Measurements from ENCODE around the gene RBM3. TPM values are rescaled to one million over a fixed set of nuclear protein-coding genes. Genes with fewer than 3 reads are reported as not detected.

Gene RBM3
- total RNA-seq, 4 donors from 2014 or later: 83.7 to 233 (median 182) TPM

DNA sequence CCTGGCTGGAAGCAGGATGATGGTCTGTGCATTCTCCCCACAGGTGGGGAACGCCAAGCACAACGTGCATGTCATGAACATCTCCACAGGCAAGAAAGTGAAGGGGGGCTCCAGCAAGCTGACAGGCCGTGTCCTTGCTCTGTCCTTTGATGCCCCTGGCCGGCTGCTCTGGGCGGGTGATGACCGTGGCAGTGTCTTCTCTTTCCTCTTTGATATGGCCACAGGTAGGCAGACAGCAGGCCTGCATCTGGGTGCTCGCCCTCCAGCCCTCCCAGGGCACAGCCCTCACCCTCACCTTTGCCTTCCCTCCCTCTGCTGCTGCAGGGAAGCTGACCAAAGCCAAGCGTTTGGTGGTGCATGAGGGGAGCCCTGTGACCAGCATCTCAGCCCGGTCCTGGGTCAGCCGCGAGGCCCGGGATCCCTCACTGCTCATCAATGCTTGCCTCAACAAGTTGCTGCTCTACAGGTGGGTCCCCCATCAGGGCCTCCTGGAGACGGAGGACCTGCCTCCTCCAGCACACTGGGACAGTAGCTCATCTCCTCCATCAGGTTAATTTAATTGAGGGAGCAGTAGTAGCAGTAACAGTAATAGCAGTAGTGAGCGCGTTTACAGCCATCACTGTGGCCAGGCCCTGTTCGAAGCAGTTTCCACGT is 27.6 kb downstream of the RBM3 start:
- no peak overlapping the region for H3K27ac ChIP-seq
- H3K9me3 ChIP-seq: no peaks in the 10 kb centered on the region
- 75% methylated on average over 4 of the region's 17 CpGs; no CpG with 5 or more reads in 1 of the 2 donors for WGBS, 2 donors (ENCODE audit: low coverage in 1 of 2)
- no peak for TF ChIP-seq POLR2AphosphoS5 (IDR thresholded peaks at IDR 0.05)
- TF ChIP-seq POLR2A (IDR thresholded peaks at IDR 0.05): no peak
- TF ChIP-seq, protein P1, sequence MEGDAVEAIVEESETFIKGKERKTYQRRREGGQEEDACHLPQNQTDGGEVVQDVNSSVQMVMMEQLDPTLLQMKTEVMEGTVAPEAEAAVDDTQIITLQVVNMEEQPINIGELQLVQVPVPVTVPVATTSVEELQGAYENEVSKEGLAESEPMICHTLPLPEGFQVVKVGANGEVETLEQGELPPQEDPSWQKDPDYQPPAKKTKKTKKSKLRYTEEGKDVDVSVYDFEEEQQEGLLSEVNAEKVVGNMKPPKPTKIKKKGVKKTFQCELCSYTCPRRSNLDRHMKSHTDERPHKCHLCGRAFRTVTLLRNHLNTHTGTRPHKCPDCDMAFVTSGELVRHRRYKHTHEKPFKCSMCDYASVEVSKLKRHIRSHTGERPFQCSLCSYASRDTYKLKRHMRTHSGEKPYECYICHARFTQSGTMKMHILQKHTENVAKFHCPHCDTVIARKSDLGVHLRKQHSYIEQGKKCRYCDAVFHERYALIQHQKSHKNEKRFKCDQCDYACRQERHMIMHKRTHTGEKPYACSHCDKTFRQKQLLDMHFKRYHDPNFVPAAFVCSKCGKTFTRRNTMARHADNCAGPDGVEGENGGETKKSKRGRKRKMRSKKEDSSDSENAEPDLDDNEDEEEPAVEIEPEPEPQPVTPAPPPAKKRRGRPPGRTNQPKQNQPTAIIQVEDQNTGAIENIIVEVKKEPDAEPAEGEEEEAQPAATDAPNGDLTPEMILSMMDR (IDR thresholded peaks at IDR 0.05): no peak
- no peak for TF ChIP-seq EP300 (IDR thresholded peaks at IDR 0.05)
- H3K36me3 ChIP-seq: peaks cover 0 to 68% of the 10 kb centered on the region in 2 donors
- no peaks in the 10 kb centered on the region for H3K27me3 ChIP-seq
- no peak for ATAC-seq
- H3K4me1 ChIP-seq: peaks cover 0 to 13% (median 4%) of the 10 kb centered on the region in 3 donors
- no peak overlapping the region for H3K4me3 ChIP-seq

DNA sequence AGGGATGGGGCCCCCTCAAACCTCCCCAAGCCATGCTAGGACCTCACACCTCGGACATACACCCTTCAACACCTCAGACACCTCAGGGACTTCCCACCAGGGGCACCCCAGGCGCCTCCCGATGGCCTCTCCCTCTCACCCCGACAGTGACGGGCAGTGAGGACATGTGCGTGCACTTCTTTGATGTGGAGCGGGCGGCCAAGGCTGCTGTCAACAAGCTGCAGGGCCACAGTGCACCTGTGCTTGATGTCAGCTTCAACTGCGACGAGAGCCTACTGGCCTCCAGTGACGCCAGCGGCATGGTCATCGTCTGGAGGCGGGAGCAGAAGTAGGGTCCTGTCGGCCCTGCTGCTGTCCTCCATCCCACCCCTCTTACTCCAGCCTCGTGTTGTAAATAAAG is 30.4 kb downstream of the RBM3 start:
- no CpG with 5 or more reads among the region's 16 CpGs for whole genome bisulfite sequencing, 2 donors (ENCODE audit: low coverage in 1 of 2)
- H3K4me3 ChIP-seq: no peak overlapping the region
- no peak for ATAC-seq
- H3K27me3 ChIP-seq: no peaks in the 10 kb centered on the region
- no peak for TF ChIP-seq EP300 (IDR thresholded peaks at IDR 0.05)
- TF ChIP-seq, protein P1 (IDR thresholded peaks at IDR 0.05): no peak
- no peak for TF ChIP-seq POLR2A (IDR thresholded peaks at IDR 0.05)
- TF ChIP-seq POLR2AphosphoS5 (IDR thresholded peaks at IDR 0.05): no peak
- no peaks in the 10 kb centered on the region for H3K4me1 ChIP-seq
- no peak overlapping the region for H3K27ac ChIP-seq
- H3K36me3 ChIP-seq: peaks cover 0 to 59% of the 10 kb centered on the region in 2 donors
- H3K9me3 ChIP-seq: no peaks in the 10 kb centered on the region

DNA sequence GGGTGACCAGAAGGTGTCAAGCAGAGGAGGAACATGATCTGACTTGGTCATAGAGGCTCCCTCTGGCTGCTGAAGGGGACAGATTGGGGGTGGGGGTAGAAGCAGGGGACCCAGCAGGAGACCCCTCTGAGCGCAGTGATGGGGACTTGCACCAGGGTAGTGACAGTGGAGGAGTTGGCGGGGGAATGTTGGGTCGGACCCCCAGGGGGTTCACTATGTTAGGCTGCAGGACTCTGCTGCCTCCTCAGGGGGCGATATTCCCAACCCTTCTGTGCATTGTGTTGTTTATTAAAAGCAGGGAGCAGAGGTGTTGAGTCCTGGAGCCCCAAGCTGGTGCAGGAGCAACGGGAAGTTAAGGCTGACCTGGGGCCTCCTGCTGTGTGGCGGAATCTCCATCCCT is 31.8 kb downstream of the RBM3 start:
- H3K27ac ChIP-seq: no peak overlapping the region
- no peak overlapping the region for H3K4me3 ChIP-seq
- WGBS, 2 donors (ENCODE audit: low coverage in 1 of 2): 100% methylated on average over 1 of the region's 6 CpGs; no CpG with 5 or more reads in 1 of the 2 donors
- no peaks in the 10 kb centered on the region for H3K4me1 ChIP-seq
- TF ChIP-seq EP300 (IDR thresholded peaks at IDR 0.05) (no peak), POLR2AphosphoS5 (IDR thresholded peaks at IDR 0.05) (no peak)
- TF ChIP-seq, protein P1 (IDR thresholded peaks at IDR 0.05): no peak
- H3K27me3 ChIP-seq: no peaks in the 10 kb centered on the region
- no peak for ATAC-seq
- H3K9me3 ChIP-seq: no peaks in the 10 kb centered on the region
- H3K36me3 ChIP-seq: peaks cover 0 to 45% of the 10 kb centered on the region in 2 donors

DNA sequence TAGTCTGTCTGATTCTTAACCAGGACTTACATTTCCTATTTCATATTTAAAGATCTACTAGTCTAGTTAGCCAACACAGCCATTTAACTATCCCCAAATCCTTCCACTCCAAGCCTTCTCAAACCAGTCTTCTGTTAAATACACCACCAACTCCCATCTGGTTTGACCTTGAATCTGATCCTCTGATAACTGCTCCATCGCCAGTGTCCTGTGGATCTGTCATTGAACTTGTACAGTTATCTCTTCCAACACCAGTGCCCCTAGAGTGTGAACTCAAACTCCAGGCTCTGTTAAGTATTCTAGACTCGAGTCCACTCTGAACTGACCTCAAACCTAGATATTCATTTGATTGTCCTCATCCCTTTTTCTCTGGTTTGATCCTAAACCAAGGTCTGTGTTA is 37.4 kb downstream of the RBM3 start:
- Histone ChIP-seq H3K4me1 (no peaks in the 10 kb centered on the region), H3K9me3 (no peaks in the 10 kb centered on the region), H3K27me3 (no peaks in the 10 kb centered on the region), H3K27ac (no peak overlapping the region), H3K36me3 (no peaks in the 10 kb centered on the region), H3K4me3 (no peak overlapping the region)
- no peak for ATAC-seq
- 51 to 67% methylated on average over 1 to 2 of the region's 2 CpGs for WGBS, 2 donors (ENCODE audit: low coverage in 1 of 2)
- TF ChIP-seq EP300 (IDR thresholded peaks at IDR 0.05): no peak
- TF ChIP-seq POLR2A (IDR thresholded peaks at IDR 0.05): no peak
- TF ChIP-seq, protein P1 (IDR thresholded peaks at IDR 0.05): no peak
- TF ChIP-seq POLR2AphosphoS5 (IDR thresholded peaks at IDR 0.05): no peak

DNA sequence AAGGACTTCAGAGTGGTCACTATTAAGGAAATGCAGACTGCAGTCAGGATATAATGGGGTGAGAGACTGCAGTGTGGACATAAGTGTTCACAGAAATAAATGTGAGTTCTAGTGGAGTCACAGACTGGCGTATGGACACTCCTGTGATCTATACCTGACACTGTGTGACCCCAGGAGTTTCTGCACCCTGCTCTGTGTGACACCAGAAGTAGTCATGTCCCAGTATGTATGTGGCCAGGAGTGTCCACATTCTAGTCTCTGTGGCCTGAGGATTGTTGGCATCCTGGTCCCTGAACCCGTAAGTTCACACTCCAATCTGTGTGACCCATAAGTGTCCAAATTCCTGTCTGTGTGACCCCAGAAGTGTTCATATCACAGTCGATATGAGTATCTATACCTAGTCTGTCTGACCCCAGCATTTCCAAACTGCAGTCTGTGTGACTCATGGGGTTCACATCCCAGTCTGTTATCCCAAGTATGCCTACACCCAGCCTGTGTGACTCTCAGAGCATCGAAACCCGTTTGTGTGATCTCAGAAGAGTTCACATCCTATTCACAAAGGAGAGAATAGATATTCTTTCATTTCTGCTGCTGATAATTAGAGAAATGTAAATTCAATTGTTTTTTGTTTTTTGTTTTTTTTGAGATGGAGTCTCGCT is 39.3 kb downstream of the RBM3 start:
- H3K27me3 ChIP-seq: no peaks in the 10 kb centered on the region
- no peak for ATAC-seq
- TF ChIP-seq, protein P1 (IDR thresholded peaks at IDR 0.05): no peak
- TF ChIP-seq POLR2A (IDR thresholded peaks at IDR 0.05): no peak
- TF ChIP-seq POLR2AphosphoS5 (IDR thresholded peaks at IDR 0.05): no peak
- no peak for TF ChIP-seq EP300 (IDR thresholded peaks at IDR 0.05)
- no peak overlapping the region for H3K27ac ChIP-seq
- no peaks in the 10 kb centered on the region for H3K4me1 ChIP-seq
- no peak overlapping the region for H3K4me3 ChIP-seq
- no peaks in the 10 kb centered on the region for H3K9me3 ChIP-seq
- H3K36me3 ChIP-seq: no peaks in the 10 kb centered on the region
- 70 to 81% methylated on average over 2 to 4 of the region's 6 CpGs for WGBS, 2 donors (ENCODE audit: low coverage in 1 of 2)

Measured in gastroesophageal sphincter (tissue), 4 donors.